BE2C (cell line): ENCODE data around the gene KCNJ12.
A peak's percentile ranks its signal among the peaks of the same experiment; 100 is the strongest.

Source experiments
- DNase-seq: peaks from one replicate; pipeline ENCODE4 v3.0.0-alpha.2; 2020
- H3K27me3 ChIP-seq: fragments of 250-450 bp; sonication (Bioruptor Pico); 2 replicates; pipeline ENCODE4 v1.5.1; 2020; ENCODE audit warnings: mild to moderate bottlenecking
- H3K36me3 ChIP-seq: fragments of 250-450 bp; sonication (Bioruptor Pico); 2 replicates; pipeline ENCODE4 v1.5.1; 2020; ENCODE audit warnings: mild to moderate bottlenecking
- H3K4me1 ChIP-seq: fragments of 250-450 bp; sonication (Bioruptor Pico); 2 replicates; pipeline ENCODE4 v1.5.1; 2020
- H3K4me3 ChIP-seq: 2 replicates; pipeline ENCODE4 v1.5.1; 2011; ENCODE audit warnings: low read depth, low read length
- H3K9me3 ChIP-seq: fragments of 250-450 bp; sonication (Bioruptor Pico); 2 replicates; pipeline ENCODE4 v1.5.1; 2020
- CTCF ChIP-seq: IDR thresholded peaks from 2 replicates; pipeline ENCODE4 v1.5.1; 2012; ENCODE audit warnings: mild to moderate bottlenecking, low read depth, low read length

Gene KCNJ12

GRCh38 chr17:21376759-21377690 lies 868 bp downstream of the KCNJ12 start:
- H3K27me3 ChIP-seq, result peaks cover 21% of the 10 kb centered on the region

GRCh38 chr17:21377705-21378396 lies 1.7 kb downstream of the KCNJ12 start:
- H3K27me3 ChIP-seq, result peaks cover 21% of the 10 kb centered on the region
- H3K9me3 ChIP-seq, result no peaks in the 10 kb centered on the region
- H3K4me1 ChIP-seq, result peaks cover 3% of the 10 kb centered on the region; the same call in 1 of the 2 replicates
- no peaks in the 10 kb centered on the region for H3K36me3 ChIP-seq
- TF ChIP-seq CTCF, result no peak
- peak overlapping the region; percentile 57 for H3K4me3 ChIP-seq
- DNase-seq, result no peak

More at GRCh38 chr17:21376759-21377690, 868 bp downstream of the KCNJ12 start:
- peak overlapping the region; percentile 57 for H3K4me3 ChIP-seq
- DNase-seq, result peak; percentile 28
- H3K9me3 ChIP-seq, result no peaks in the 10 kb centered on the region
- no peaks in the 10 kb centered on the region for H3K36me3 ChIP-seq
- TF ChIP-seq CTCF, result no peak
- peaks cover 3% of the 10 kb centered on the region; the same call in 1 of the 2 replicates for H3K4me1 ChIP-seq

- no peak for TF ChIP-seq CTCF
- no peaks in the 10 kb centered on the region for H3K9me3 ChIP-seq
- peaks cover 21% of the 10 kb centered on the region for H3K27me3 ChIP-seq
- H3K36me3 ChIP-seq, result no peaks in the 10 kb centered on the region
- peaks cover 3% of the 10 kb centered on the region; the same call in 1 of the 2 replicates for H3K4me1 ChIP-seq
- H3K4me3 ChIP-seq, result no peak overlapping the region
- no peak for DNase-seq
These were observed 2.4 kb downstream of the KCNJ12 start for GRCh38 chr17:21378553-21378952.

- no peaks in the 10 kb centered on the region for H3K36me3 ChIP-seq
- no peak for DNase-seq
- H3K4me3 ChIP-seq, result no peak overlapping the region
- H3K27me3 ChIP-seq, result peaks cover 21% of the 10 kb centered on the region
- no peaks in the 10 kb centered on the region for H3K9me3 ChIP-seq
- TF ChIP-seq CTCF, result no peak
- H3K4me1 ChIP-seq, result peaks cover 3% of the 10 kb centered on the region; the same call in 1 of the 2 replicates
These were observed 3.0 kb downstream of the KCNJ12 start for GRCh38 chr17:21379080-21379711.

GRCh38 chr17:21380659-21381058 lies 4.5 kb downstream of the KCNJ12 start:
- Histone ChIP-seq H3K4me3 (no peak overlapping the region), H3K36me3 (no peaks in the 10 kb centered on the region), H3K9me3 (no peaks in the 10 kb centered on the region), H3K27me3 (peaks cover 21% of the 10 kb centered on the region), H3K4me1 (no peaks in the 10 kb centered on the region)
- DNase-seq, result no peak
- TF ChIP-seq CTCF, result no peak
